ENCODE results near the gene ITPRIPL2. TPM values are rescaled to one million over a fixed set of nuclear protein-coding genes. Genes with fewer than 3 reads are reported as not detected.

Gene ITPRIPL2
- total and polyA plus RNA-seq, 2 of the 13 experiments (the other 11 are each of a cell fraction or from before 2014, with no cell fraction given), result 5.9 to 12.6 TPM

GRCh38 chr16:19108409-19109287 is 5.1 kb upstream of the ITPRIPL2 start (continued):
- TF ChIP-seq NFIC (IDR thresholded peaks at IDR 0.05; ENCODE audit: low read length) (peak; percentile 52; the same call in 1 of the 2 replicates), SAP130 (CRISPR knock-in tag; IDR thresholded peaks at IDR 0.05; ENCODE audit: low read depth) (peak; percentile 81), SP2 (CRISPR knock-in tag; IDR thresholded peaks at IDR 0.05) (0 out of 2 replicates have a peak, but pooled peaks have one; percentile 9), ZNF142 (CRISPR knock-in tag; IDR thresholded peaks at IDR 0.05) (0 out of 2 replicates have a peak, but pooled peaks have one; percentile 24), RARA (CRISPR knock-in tag; IDR thresholded peaks at IDR 0.05) (peak; percentile 26; the same call in 1 of the 2 replicates), NR2F2 (IDR thresholded peaks at IDR 0.05; ENCODE audit: borderline replicate concordance, low read depth) (peak; percentile 73; the same call in 1 of the 2 replicates), PPARG (CRISPR knock-in tag; conservative IDR thresholded peaks at IDR 0.05) (peak; percentile 73; the same call in 1 of the 2 replicates), SNAPC4 (CRISPR knock-in tag; IDR thresholded peaks at IDR 0.05) (0 out of 2 replicates have a peak, but pooled peaks have one; percentile 35), RFX5 (IDR thresholded peaks at IDR 0.05; ENCODE audit: low read depth, low read length) (peak; percentile 84), ZNF18 (CRISPR knock-in tag; IDR thresholded peaks at IDR 0.05; ENCODE audit: insufficient replicate concordance) (peak; percentile 59), NR2C2 (CRISPR knock-in tag; IDR thresholded peaks at IDR 0.05; ENCODE audit: borderline replicate concordance) (peak; percentile 53; the same call in 1 of the 2 replicates), ZKSCAN1 (IDR thresholded peaks at IDR 0.05; ENCODE audit: low read length) (no peak), TAF15 (IDR thresholded peaks at IDR 0.05; ENCODE audit: low read depth, low read length, poor library complexity, severe bottlenecking) (no peak), NFE2L2 (IDR thresholded peaks at IDR 0.05; ENCODE audit: low read length) (no peak)

All from HepG2 (cell line).